OCI-LY1 (cell line): Measurements from ENCODE around the gene GMEB2.

Source experiments
- H2AFZ ChIP-seq: fragments of 200-600 bp; sonication (generic), shearing (Covaris generic); 2 replicates; pipeline ENCODE4 v1.6.0; 2014; ENCODE audit warnings: antibody characterized with exemption, mild to moderate bottlenecking, low read length
- H3F3A ChIP-seq: fragments of 200-600 bp; sonication (generic), shearing (Covaris generic); 2 replicates; pipeline ENCODE4 v1.6.0; 2014; ENCODE audit warnings: mild to moderate bottlenecking, antibody characterized with exemption, low read length, moderate library complexity; ENCODE audit not compliant: insufficient read depth
- H3K27ac ChIP-seq: fragments of 200-600 bp; sonication (generic); 2 replicates; pipeline ENCODE4 v1.5.1; 2014; ENCODE audit warnings: low read length, mixed run types, mild to moderate bottlenecking, low read depth; ENCODE audit not compliant: poor library complexity, severe bottlenecking
- H3K27me3 ChIP-seq: fragments of 200-600 bp; sonication (generic); 2 replicates; pipeline ENCODE4 v1.6.0; 2014; ENCODE audit warnings: antibody characterized with exemption, mild to moderate bottlenecking, low read length, moderate library complexity; ENCODE audit not compliant: insufficient read depth
- H3K36me3 ChIP-seq: fragments of 200-600 bp; sonication (generic); 2 replicates; pipeline ENCODE4 v1.6.1; 2014; ENCODE audit warnings: mild to moderate bottlenecking, antibody characterized with exemption, low read length, moderate library complexity, mixed read lengths; ENCODE audit not compliant: insufficient read depth
- H3K4me1 ChIP-seq: fragments of 200-600 bp; sonication (generic); 2 replicates; pipeline ENCODE4 v1.5.1; 2014; ENCODE audit warnings: mild to moderate bottlenecking, low read length, moderate library complexity; ENCODE audit not compliant: insufficient read depth, severe bottlenecking
- H3K4me2 ChIP-seq: fragments of 200-600 bp; sonication (generic), shearing (Covaris generic); 2 replicates; pipeline ENCODE4 v1.6.1; 2014; ENCODE audit warnings: low read length
- H3K4me3 ChIP-seq: fragments of 200-600 bp; sonication (generic); 2 replicates; pipeline ENCODE4 v1.5.1; 2014; ENCODE audit warnings: low read length, low read depth, mild to moderate bottlenecking, mixed read lengths; ENCODE audit not compliant: poor library complexity, severe bottlenecking
- H3K79me2 ChIP-seq: fragments of 200-600 bp; shearing (Covaris generic); 2 replicates; pipeline ENCODE4 v1.6.1; 2016; ENCODE audit warnings: mixed run types, low read length, mixed read lengths; ENCODE audit not compliant: insufficient read depth
- H3K9ac ChIP-seq: fragments of 200-600 bp; sonication (generic), shearing (Covaris generic); 2 replicates; pipeline ENCODE4 v1.6.1; 2014; ENCODE audit warnings: mild to moderate bottlenecking, low read length, mixed read lengths
- H3K9me2 ChIP-seq: fragments of 200-600 bp; sonication (generic), shearing (Covaris generic); 2 replicates; pipeline ENCODE4 v1.6.1; 2014; ENCODE audit warnings: low read depth, mild to moderate bottlenecking, low read length, mixed read lengths
- H3K9me3 ChIP-seq: fragments of 200-600 bp; shearing (Covaris generic); 2 replicates; pipeline ENCODE4 v1.6.1; 2014; ENCODE audit warnings: low read length, mixed read lengths
- H4K20me1 ChIP-seq: fragments of 200-600 bp; sonication (generic), shearing (Covaris generic); 2 replicates; pipeline ENCODE4 v1.6.0; 2016; ENCODE audit warnings: mild to moderate bottlenecking, low read length; ENCODE audit not compliant: insufficient read depth
- CTCF ChIP-seq: fragments of 200-600 bp; sonication (generic), shearing (Covaris generic); IDR thresholded peaks from 2 replicates; pipeline ENCODE4 v1.5.1; 2017; ENCODE audit warnings: mild to moderate bottlenecking, antibody characterized with exemption, low read length, moderate library complexity, mixed read lengths
- EZH2 ChIP-seq: fragments of 200-600 bp; sonication (generic), shearing (Covaris generic); IDR thresholded peaks from 2 replicates; pipeline ENCODE4 v1.8.0; 2017; ENCODE audit warnings: borderline replicate concordance, mixed run types, mild to moderate bottlenecking, antibody characterized with exemption, low read length, moderate library complexity, mixed read lengths

GMEB2 gene

GRCh38 chr20:63625771-63626423 is 1.0 kb downstream of the GMEB2 start:
- H3K36me3 ChIP-seq = no peaks in the 10 kb centered on the region
- H3K27ac ChIP-seq = peak overlapping the region; percentile 80
- no peak overlapping the region for H2AFZ ChIP-seq
- no peaks in the 10 kb centered on the region for H4K20me1 ChIP-seq
- H3K4me2 ChIP-seq = peak overlapping the region; percentile 86
- H3K27me3 ChIP-seq = no peaks in the 10 kb centered on the region
- H3F3A ChIP-seq = no peaks in the 10 kb centered on the region
- peak overlapping the region; percentile 80 for H3K4me3 ChIP-seq
- H3K4me1 ChIP-seq = peaks cover 30% of the 10 kb centered on the region
- peak overlapping the region; percentile 95 for H3K9ac ChIP-seq
- H3K79me2 ChIP-seq = peaks cover 35% of the 10 kb centered on the region
- no peaks in the 10 kb centered on the region for H3K9me3 ChIP-seq
- H3K9me2 ChIP-seq = no peaks in the 10 kb centered on the region
- TF ChIP-seq EZH2 (no peak), CTCF (no peak)

- no peak overlapping the region for H3K4me2 ChIP-seq
- no peak for TF ChIP-seq EZH2
- TF ChIP-seq CTCF = no peak
- no peaks in the 10 kb centered on the region for H3F3A ChIP-seq
- no peak overlapping the region for H2AFZ ChIP-seq
- no peaks in the 10 kb centered on the region for H4K20me1 ChIP-seq
- H3K4me1 ChIP-seq = peaks cover 23% of the 10 kb centered on the region
- no peaks in the 10 kb centered on the region for H3K9me3 ChIP-seq
- no peaks in the 10 kb centered on the region for H3K27me3 ChIP-seq
- H3K9ac ChIP-seq = no peak overlapping the region
- no peak overlapping the region for H3K4me3 ChIP-seq
- H3K36me3 ChIP-seq = no peaks in the 10 kb centered on the region
- H3K79me2 ChIP-seq = peaks cover 40% of the 10 kb centered on the region
- H3K27ac ChIP-seq = no peak overlapping the region
- no peaks in the 10 kb centered on the region for H3K9me2 ChIP-seq
Observed at GRCh38 chr20:63624486-63624885, 2.4 kb downstream of the GMEB2 start.

- Histone ChIP-seq H2AFZ (no peak overlapping the region), H3F3A (no peaks in the 10 kb centered on the region), H3K79me2 (peaks cover 38% of the 10 kb centered on the region), H3K9me3 (no peaks in the 10 kb centered on the region), H3K9me2 (no peaks in the 10 kb centered on the region), H3K36me3 (peaks cover 16% of the 10 kb centered on the region; the same call in 1 of the 2 replicates), H3K4me1 (peaks cover 10% of the 10 kb centered on the region), H3K4me2 (no peak overlapping the region), H3K4me3 (no peak overlapping the region), H3K9ac (no peak overlapping the region), H3K27ac (no peak overlapping the region), H3K27me3 (no peaks in the 10 kb centered on the region), H4K20me1 (no peaks in the 10 kb centered on the region)
- TF ChIP-seq CTCF = no peak
- no peak for TF ChIP-seq EZH2
Observed at GRCh38 chr20:63622732-63623131, 4.2 kb downstream of the GMEB2 start.
